ENCODE results near the gene HOXA1.
"Not testable (repeated sequence)": the region's sequence is repeated elsewhere in the genome, so short reads cannot be mapped to it uniquely, and the experiment has no call there.

HOXA1 gene

GRCh38 chr7:27048438-27048837, 47.4 kb downstream of the HOXA1 start:
- no peak for DNase-seq (ENCODE audit: extremely low spot score)
- ChIA-PET CTCF (no interaction called here), POLR2A (no interaction called here)
- TF ChIP-seq HDGF (IDR thresholded peaks at IDR 0.05; ENCODE audit: borderline replicate concordance), result no peak
- no peak for TF ChIP-seq FOXA1 (IDR thresholded peaks at IDR 0.05)
- no peak for TF ChIP-seq LEF1 (IDR thresholded peaks at IDR 0.05; ENCODE audit: borderline replicate concordance)
- TF ChIP-seq FOXK2 (IDR thresholded peaks at IDR 0.05), result no peak
- TF ChIP-seq ZNF384 (IDR thresholded peaks at IDR 0.05), result no peak
- no peak for TF ChIP-seq NFRKB (IDR thresholded peaks at IDR 0.05)
- no peak for TF ChIP-seq SP1 (IDR thresholded peaks at IDR 0.05)
- no peak for TF ChIP-seq CTBP1 (IDR thresholded peaks at IDR 0.05; ENCODE audit: borderline replicate concordance)
- TF ChIP-seq ARNT (IDR thresholded peaks at IDR 0.05), result no peak
- TF ChIP-seq BHLHE40 (IDR thresholded peaks at IDR 0.05; ENCODE audit: borderline replicate concordance), result no peak
- TF ChIP-seq ELF4 (IDR thresholded peaks at IDR 0.05), result no peak
- no peak for TF ChIP-seq TARDBP (IDR thresholded peaks at IDR 0.05)
- TF ChIP-seq FOXM1 (IDR thresholded peaks at IDR 0.05; ENCODE audit: borderline replicate concordance), result no peak
- TF ChIP-seq L3MBTL2 (conservative IDR thresholded peaks at IDR 0.05), result no peak
- no peak for TF ChIP-seq SUZ12 (IDR thresholded peaks at IDR 0.05)
- no peak for TF ChIP-seq PKNOX1 (IDR thresholded peaks at IDR 0.05)

- TF ChIP-seq PKNOX1 (IDR thresholded peaks at IDR 0.05) (no peak), BHLHE40 (IDR thresholded peaks at IDR 0.05; ENCODE audit: borderline replicate concordance) (no peak), FOXK2 (IDR thresholded peaks at IDR 0.05) (no peak), SUZ12 (IDR thresholded peaks at IDR 0.05) (no peak), FOXM1 (IDR thresholded peaks at IDR 0.05; ENCODE audit: borderline replicate concordance) (no peak), L3MBTL2 (conservative IDR thresholded peaks at IDR 0.05) (no peak), ZNF384 (IDR thresholded peaks at IDR 0.05) (no peak), HDGF (IDR thresholded peaks at IDR 0.05; ENCODE audit: borderline replicate concordance) (no peak), SP1 (IDR thresholded peaks at IDR 0.05) (no peak), TARDBP (IDR thresholded peaks at IDR 0.05) (no peak)
- ChIA-PET POLR2A (no interaction called here), CTCF (interaction anchor here (0.7 kb wide), 1 partner anchor 20 kb away, joined by 6 read pairs; no protein-coding TSS in a partner anchor)
- DNase-seq (ENCODE audit: extremely low spot score), result no peak
Observed at GRCh38 chr7:27046854-27047549, 48.8 kb downstream of the HOXA1 start.

GRCh38 chr7:27045972-27046371, 49.8 kb downstream of the HOXA1 start:
- CTCF ChIA-PET; POLR2A ChIA-PET; DNase-seq (ENCODE audit: extremely low spot score): not testable (repeated sequence)

- CTCF ChIA-PET; POLR2A ChIA-PET; DNase-seq (ENCODE audit: extremely low spot score): not testable (repeated sequence)
Observed at GRCh38 chr7:27045066-27045465, 50.7 kb downstream of the HOXA1 start.
